Memory B cell (primary cell): ENCODE data around the gene TAS1R2.
"Not testable (repeated sequence)": the region's sequence is repeated elsewhere in the genome, so short reads cannot be mapped to it uniquely, and the experiment has no call there.

Source experiments
- ATAC-seq: fragments of 150-1000 bp; cut with Tn5 transposase; 2 replicates; pipeline ENCODE4 v1.10.0; 2021; ENCODE audit warnings: low read depth, mild to moderate bottlenecking, moderate library complexity
- DNase-seq, 2 donors: peaks; one replicate each; pipeline ENCODE4 v3.0.0; 2022; ENCODE audit warnings: low spot score in 2 of 2
- H3K27ac Mint-ChIP-seq: one replicate; pipeline ENCODE4 v1.8.0; 2022; ENCODE audit warnings: mild to moderate bottlenecking, moderate library complexity, mixed read lengths
- H3K27me3 Mint-ChIP-seq: one replicate; pipeline ENCODE4 v1.8.0; 2022; ENCODE audit warnings: mixed read lengths
- H3K36me3 Mint-ChIP-seq: one replicate; pipeline ENCODE4 v1.8.0; 2022; ENCODE audit warnings: mild to moderate bottlenecking, mixed read lengths
- H3K4me1 Mint-ChIP-seq: one replicate; pipeline ENCODE4 v1.8.0; 2022; ENCODE audit warnings: mixed read lengths
- H3K4me3 Mint-ChIP-seq: one replicate; pipeline ENCODE4 v1.8.0; 2022; ENCODE audit warnings: mild to moderate bottlenecking, moderate library complexity, mixed read lengths
- H3K9me3 Mint-ChIP-seq: one replicate; pipeline ENCODE4 v1.8.0; 2022; ENCODE audit warnings: mixed read lengths

TAS1R2 gene

GRCh38 chr1:18868801-18869424 lies 9.5 kb upstream of the TAS1R2 start:
- no peak for DNase-seq
- Mint-ChIP-seq H3K4me3 (no peak overlapping the region), H3K27ac (no peak overlapping the region), H3K27me3 (peaks cover 17% of the 10 kb centered on the region), H3K36me3 (no peaks in the 10 kb centered on the region), H3K4me1 (peaks cover 10% of the 10 kb centered on the region), H3K9me3 (no peaks in the 10 kb centered on the region)
- no peak for ATAC-seq

- ATAC-seq (no peak), DNase-seq (no peak)
- no peaks in the 10 kb centered on the region for H3K36me3 Mint-ChIP-seq
- no peak overlapping the region for H3K4me3 Mint-ChIP-seq
- H3K4me1 Mint-ChIP-seq, result peaks cover 10% of the 10 kb centered on the region
- no peaks in the 10 kb centered on the region for H3K9me3 Mint-ChIP-seq
- peaks cover 17% of the 10 kb centered on the region for H3K27me3 Mint-ChIP-seq
- no peak overlapping the region for H3K27ac Mint-ChIP-seq
Observed at GRCh38 chr1:18868354-18868753, 8.9 kb upstream of the TAS1R2 start.

DNA sequence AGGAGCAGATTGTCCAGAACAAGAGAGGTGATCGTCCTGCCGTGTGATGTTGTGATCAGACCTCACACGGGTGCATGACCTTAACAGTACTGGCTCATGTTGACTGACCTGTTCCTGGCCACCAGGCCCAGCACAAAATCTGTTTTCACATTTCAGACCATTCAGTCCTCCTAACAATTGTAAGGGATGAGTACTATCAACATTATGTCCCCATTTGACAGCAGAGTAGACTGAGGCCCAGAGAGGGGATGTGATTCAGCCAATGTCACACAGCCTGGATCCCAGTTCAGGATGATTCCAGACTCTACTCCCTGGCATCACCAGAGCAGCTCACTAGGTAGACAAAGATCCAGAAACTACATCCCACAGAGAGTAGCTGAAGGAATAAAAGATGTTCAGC lies 7.4 kb upstream of the TAS1R2 start:
- Mint-ChIP-seq H3K4me1 (peaks cover 10% of the 10 kb centered on the region), H3K27me3 (peaks cover 18% of the 10 kb centered on the region), H3K9me3 (no peaks in the 10 kb centered on the region), H3K36me3 (no peaks in the 10 kb centered on the region), H3K4me3 (no peak overlapping the region), H3K27ac (no peak overlapping the region)
- DNase-seq (no peak), ATAC-seq (no peak)

- peaks cover 19% of the 10 kb centered on the region for H3K27me3 Mint-ChIP-seq
- peaks cover 10% of the 10 kb centered on the region for H3K4me1 Mint-ChIP-seq
- no peak for ATAC-seq
- H3K36me3 Mint-ChIP-seq, result no peaks in the 10 kb centered on the region
- H3K27ac Mint-ChIP-seq, result no peak overlapping the region
- H3K9me3 Mint-ChIP-seq, result no peaks in the 10 kb centered on the region
- DNase-seq, result no peak
- no peak overlapping the region for H3K4me3 Mint-ChIP-seq
Observed at GRCh38 chr1:18866314-18866713, 6.9 kb upstream of the TAS1R2 start.

GRCh38 chr1:18865176-18865575 lies 5.7 kb upstream of the TAS1R2 start:
- Mint-ChIP-seq H3K36me3 (no peaks in the 10 kb centered on the region), H3K27me3 (peaks cover 19% of the 10 kb centered on the region), H3K4me3 (no peak overlapping the region), H3K4me1 (peaks cover 10% of the 10 kb centered on the region), H3K9me3 (no peaks in the 10 kb centered on the region), H3K27ac (no peak overlapping the region)
- no peak for DNase-seq
- ATAC-seq, result no peak

DNA sequence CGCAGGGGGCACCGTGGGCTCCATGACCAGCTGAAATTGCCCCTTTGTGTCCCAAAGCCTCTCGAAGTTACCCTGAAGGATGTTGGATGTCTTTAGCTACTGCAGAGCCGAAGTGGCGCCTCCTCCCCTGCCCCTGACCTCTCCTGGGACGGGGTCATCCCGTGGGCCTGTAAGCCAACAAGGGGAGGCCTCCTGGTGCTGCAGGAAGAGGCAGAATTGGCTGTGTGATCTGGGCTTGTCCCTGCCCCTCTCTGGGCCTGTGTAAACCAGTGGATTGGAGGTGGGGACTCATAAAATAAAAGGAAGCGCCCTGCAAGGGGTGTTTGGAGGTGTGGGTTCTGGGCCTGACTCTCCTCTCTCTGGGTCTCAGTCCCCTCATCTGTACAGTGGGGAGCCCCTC lies 2.1 kb upstream of the TAS1R2 start:
- H3K27me3 Mint-ChIP-seq, result peaks cover 11% of the 10 kb centered on the region

GRCh38 chr1:18861082-18861481 lies 1.6 kb upstream of the TAS1R2 start:
- Mint-ChIP-seq H3K36me3 (no peaks in the 10 kb centered on the region), H3K9me3 (no peaks in the 10 kb centered on the region), H3K4me3 (no peak overlapping the region), H3K27ac (no peak overlapping the region), H3K4me1 (no peaks in the 10 kb centered on the region), H3K27me3 (peaks cover 14% of the 10 kb centered on the region)
- DNase-seq, result no peak
- no peak for ATAC-seq

More for the DNA sequence above, 2.1 kb upstream of the TAS1R2 start:
- ATAC-seq, result no peak
- Mint-ChIP-seq H3K9me3 (no peaks in the 10 kb centered on the region), H3K27ac (no peak overlapping the region), H3K36me3 (no peaks in the 10 kb centered on the region), H3K4me1 (no peaks in the 10 kb centered on the region), H3K4me3 (no peak overlapping the region)
- no peak for DNase-seq

DNA sequence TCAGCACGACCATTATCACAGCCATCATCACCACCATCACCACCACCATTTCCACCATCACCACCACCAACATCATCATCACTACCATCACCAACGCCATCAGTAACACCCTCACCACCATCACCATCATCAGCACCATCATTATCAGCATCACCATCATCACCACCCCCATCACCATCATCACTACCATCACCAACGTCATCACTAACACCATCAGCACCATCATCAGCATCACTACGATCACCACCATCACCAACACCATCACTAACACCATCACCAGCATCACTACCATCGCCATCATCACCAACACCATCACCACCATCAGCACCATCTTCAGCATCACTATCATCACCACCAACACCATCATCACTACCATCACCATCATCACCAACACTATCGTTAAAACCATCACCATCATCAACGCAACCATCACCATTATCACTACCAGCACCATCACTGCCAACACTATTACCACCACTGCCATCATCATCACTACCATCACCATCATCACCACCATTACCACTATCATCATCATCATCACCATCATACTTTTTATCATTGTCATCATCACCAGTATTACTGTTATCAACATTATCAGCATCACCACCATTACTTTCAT lies 1.3 kb downstream of the TAS1R2 start:
- ATAC-seq (no peak), DNase-seq (no peak)
- Mint-ChIP-seq H3K4me3 (no peak overlapping the region), H3K36me3 (no peaks in the 10 kb centered on the region), H3K27ac (no peak overlapping the region), H3K9me3 (no peaks in the 10 kb centered on the region), H3K4me1 (no peaks in the 10 kb centered on the region), H3K27me3 (peaks cover 16% of the 10 kb centered on the region)

- no peaks in the 10 kb centered on the region for H3K9me3 Mint-ChIP-seq
- no peaks in the 10 kb centered on the region for H3K36me3 Mint-ChIP-seq
- no peak overlapping the region for H3K27ac Mint-ChIP-seq
- H3K4me3 Mint-ChIP-seq, result no peak overlapping the region
- no peaks in the 10 kb centered on the region for H3K4me1 Mint-ChIP-seq
- DNase-seq, result no peak
- peaks cover 14% of the 10 kb centered on the region for H3K27me3 Mint-ChIP-seq
- no peak for ATAC-seq
Observed at GRCh38 chr1:18856435-18856834, 3.0 kb downstream of the TAS1R2 start.

DNA sequence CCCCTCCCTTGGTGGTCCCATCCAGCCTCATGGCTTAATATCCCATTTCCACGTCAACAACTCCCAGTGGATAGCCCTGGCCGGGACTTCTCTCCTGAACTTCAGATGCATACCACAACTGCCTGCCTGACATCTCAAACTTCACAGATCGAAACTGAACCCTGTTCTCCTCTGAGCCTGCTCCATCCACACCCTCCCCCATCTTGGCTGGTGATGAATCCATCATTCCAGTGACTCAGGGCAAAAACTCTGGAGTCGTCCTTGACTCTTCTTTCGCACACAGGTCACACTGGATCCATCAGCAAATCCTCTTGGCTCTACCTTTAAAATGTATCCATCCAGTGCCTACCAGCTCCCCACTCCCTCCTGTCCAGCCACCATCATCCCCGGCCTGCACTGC lies 3.9 kb downstream of the TAS1R2 start:
- ATAC-seq (no peak), DNase-seq (no peak)

DNA sequence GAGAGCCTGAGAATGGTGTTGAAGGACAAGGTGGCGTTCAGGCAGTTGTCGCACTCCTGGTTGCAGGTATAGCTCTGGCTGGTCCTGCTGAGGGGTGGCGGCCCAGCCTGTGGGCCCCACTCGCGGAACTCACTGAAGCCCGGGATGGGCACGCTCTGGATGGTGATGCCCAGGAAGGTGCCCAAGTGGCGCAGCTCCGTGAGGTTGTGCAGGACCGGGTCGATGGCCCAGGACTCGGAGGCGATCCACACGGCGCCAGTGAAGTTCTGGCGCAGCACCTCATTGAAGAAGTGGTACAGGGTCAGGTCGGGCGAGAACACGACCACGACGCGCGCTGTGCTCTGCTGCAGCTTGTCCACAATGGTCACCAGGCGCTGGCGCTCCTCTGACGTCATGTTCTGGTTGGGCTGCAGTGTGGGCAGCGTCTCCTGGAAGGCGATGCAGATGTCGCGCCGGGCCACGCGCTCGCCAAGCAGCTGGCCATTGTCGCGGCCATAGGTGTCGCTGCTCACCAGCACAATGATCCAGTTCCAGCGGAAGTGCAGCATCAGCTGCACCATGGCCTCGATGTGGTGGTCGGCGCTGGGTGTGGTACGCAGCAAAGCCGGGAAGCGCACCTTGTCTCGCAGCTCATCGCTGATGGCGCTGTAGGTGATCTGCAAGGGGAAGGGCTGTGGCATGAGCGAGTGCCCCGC lies 5.0 kb downstream of the TAS1R2 start:
- no peak overlapping the region for H3K27ac Mint-ChIP-seq
- no peak for ATAC-seq
- no peaks in the 10 kb centered on the region for H3K36me3 Mint-ChIP-seq
- H3K9me3 Mint-ChIP-seq, result no peaks in the 10 kb centered on the region
- peaks cover 13% of the 10 kb centered on the region for H3K27me3 Mint-ChIP-seq
- no peak for DNase-seq
- no peaks in the 10 kb centered on the region for H3K4me1 Mint-ChIP-seq
- H3K4me3 Mint-ChIP-seq, result no peak overlapping the region

More for the DNA sequence above, 3.9 kb downstream of the TAS1R2 start:
- Mint-ChIP-seq H3K9me3 (no peaks in the 10 kb centered on the region), H3K27me3 (peaks cover 14% of the 10 kb centered on the region), H3K27ac (no peak overlapping the region), H3K4me3 (no peak overlapping the region), H3K36me3 (no peaks in the 10 kb centered on the region), H3K4me1 (no peaks in the 10 kb centered on the region)

GRCh38 chr1:18852501-18852900 lies 7.0 kb downstream of the TAS1R2 start:
- Mint-ChIP-seq H3K27ac (no peak overlapping the region), H3K27me3 (peaks cover 13% of the 10 kb centered on the region), H3K4me3 (no peak overlapping the region), H3K9me3 (no peaks in the 10 kb centered on the region), H3K36me3 (no peaks in the 10 kb centered on the region), H3K4me1 (no peaks in the 10 kb centered on the region)
- DNase-seq (no peak), ATAC-seq (no peak)

- Mint-ChIP-seq H3K27ac (no peak overlapping the region), H3K36me3 (no peaks in the 10 kb centered on the region), H3K4me3 (no peak overlapping the region), H3K27me3 (no peaks in the 10 kb centered on the region), H3K4me1 (no peaks in the 10 kb centered on the region), H3K9me3 (peaks cover 1% of the 10 kb centered on the region)
- ATAC-seq, result no peak
- no peak for DNase-seq
Observed at GRCh38 chr1:18849261-18849711, 10.2 kb downstream of the TAS1R2 start.

- H3K9me3 Mint-ChIP-seq, DNase-seq, H3K27me3 Mint-ChIP-seq, ATAC-seq, H3K4me1 Mint-ChIP-seq, H3K27ac Mint-ChIP-seq, H3K4me3 Mint-ChIP-seq, H3K36me3 Mint-ChIP-seq: not testable (repeated sequence)
Observed at GRCh38 chr1:18847723-18848122, 11.7 kb downstream of the TAS1R2 start.
